Superior temporal gyrus (tissue), 1 donor: Measurements from ENCODE around the gene PAX5.
A peak's percentile ranks its signal among the peaks of the same experiment; 100 is the strongest.
"Not testable (repeated sequence)": the region's sequence is repeated elsewhere in the genome, so short reads cannot be mapped to it uniquely, and the experiment has no call there.

ENCODE experiments used
- DNase-seq: peaks from one replicate; pipeline ENCODE4 v3.0.0-alpha.2; 2016; ENCODE audit errors: extremely low spot score

Gene PAX5

DNA sequence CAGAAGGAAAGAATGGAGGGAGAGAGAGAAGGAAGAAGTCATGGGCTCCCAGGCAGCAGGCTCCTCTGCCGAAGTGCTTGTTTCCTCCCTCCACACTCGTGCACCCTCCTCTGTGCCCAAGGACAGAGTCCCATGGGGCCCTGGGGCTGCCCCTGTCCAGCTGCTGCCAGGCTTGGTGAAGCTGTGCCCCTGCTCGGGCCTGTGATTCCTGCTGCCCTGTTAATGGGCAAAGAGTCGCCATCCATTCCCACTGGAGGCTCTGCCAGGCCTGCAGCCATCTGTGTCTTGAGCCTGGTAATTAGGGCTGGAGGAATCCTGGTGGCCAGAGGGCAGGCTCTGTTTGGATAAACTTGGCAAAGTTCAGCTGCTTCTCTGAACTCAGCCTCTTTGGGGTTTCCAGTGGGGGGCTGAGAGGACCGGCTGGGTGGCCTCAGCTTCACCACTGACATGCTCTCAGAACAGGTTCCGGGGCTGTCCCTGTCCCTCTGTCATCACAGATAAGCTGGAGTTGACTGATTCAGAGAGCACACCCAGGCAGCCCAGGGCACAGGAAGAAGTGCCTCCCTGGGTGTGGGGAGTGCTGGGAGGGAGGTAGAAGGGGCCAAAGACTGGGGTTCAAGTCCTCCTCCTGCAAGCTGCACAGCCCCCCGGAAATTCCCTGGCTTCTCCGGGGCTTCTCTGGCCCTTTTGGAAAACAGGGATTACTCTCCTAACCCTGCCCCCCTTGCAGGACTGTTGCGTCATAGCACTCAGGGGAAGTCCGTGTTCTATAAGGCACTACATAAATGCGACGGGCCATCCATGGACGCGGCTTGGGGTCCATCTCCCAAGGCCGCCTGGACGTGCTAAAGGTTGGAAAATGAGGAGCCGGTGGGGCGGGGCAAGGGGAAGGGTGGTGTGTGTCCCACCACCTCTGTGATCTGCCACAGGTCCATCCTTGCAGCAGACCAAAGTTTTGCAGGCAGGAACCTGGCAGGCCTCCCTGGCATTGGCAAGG is 154.8 kb downstream of the PAX5 start:
- DNase-seq: no peak

DNA sequence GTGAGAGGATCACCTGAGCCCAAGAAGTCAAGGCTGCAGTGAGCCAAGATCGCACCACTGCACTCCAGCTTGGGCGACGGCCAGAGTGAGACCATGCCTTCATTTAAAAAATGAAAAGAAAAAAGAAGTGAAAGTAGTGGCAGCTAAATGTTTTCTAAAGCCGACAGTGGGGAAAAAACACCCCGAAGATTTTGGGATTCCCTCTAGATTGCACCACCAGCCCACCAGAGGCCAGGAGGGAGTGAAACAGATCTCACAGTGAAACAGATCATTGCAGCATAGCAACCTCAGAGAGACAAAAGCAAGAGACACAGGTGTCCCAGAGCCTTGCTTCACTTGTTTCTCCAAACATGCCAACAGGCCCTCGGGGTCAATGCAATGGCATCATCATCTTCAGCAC is 156.8 kb downstream of the PAX5 start:
- DNase-seq: no peak

DNA sequence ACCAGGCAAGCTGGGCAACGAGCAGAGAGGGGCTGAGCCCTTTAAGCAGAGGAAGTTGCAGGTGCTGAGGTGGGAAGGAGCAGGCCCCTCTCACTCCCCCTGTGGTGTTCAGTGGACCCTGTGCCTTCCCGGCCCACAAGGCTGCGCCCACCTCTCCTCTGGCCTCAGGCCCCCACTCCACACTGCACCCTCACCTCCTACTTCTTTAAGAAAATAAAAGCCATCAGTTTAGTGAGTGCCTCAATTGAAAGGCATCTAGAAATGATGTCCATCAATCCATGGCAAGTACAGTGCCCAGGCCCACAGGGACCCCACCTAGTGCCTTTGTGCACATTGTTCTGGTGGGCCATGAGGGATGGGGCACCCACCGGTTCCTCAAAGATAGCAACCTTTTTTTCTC is 158.0 kb downstream of the PAX5 start:
- DNase-seq: no peak

DNA sequence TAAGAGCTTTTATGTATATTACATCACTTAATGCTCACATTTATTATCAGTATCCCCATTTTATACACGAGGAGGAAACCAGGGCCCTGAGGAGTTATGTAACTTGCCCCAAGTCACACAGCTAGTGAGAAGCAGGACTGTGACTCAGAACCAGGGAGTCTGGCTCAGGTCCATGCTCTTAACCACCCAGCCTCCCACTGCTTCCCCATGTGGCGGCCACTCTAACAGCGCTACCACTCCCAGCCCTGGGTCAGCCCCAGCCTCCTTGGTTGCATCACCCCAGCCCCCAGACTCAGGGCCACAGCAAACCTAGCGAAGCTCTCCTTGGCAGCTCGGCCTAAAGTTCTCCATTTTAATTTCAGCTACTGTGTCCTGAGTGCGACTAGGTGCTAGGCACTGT is 159.1 kb downstream of the PAX5 start:
- DNase-seq: no peak

DNA sequence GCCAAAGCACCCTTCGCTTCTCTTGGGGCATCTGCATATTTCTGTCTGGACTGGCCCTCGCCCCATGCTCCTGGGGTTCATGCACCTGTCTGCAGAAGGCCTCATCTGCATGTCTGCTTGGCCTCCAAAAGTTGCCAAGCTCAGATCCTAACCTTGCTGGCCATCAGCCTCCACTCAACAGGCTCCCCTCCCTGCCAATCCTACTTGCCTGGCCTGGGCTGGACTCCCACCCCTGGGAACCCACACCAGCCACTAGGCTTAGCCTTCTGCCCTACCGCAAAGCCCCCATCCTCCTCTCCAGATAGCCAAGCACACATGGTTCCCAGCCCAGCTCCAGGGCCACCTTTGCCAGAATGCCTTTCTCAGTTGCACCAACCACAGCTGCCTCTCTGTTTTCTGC is 159.8 kb downstream of the PAX5 start:
- DNase-seq: no peak

DNA sequence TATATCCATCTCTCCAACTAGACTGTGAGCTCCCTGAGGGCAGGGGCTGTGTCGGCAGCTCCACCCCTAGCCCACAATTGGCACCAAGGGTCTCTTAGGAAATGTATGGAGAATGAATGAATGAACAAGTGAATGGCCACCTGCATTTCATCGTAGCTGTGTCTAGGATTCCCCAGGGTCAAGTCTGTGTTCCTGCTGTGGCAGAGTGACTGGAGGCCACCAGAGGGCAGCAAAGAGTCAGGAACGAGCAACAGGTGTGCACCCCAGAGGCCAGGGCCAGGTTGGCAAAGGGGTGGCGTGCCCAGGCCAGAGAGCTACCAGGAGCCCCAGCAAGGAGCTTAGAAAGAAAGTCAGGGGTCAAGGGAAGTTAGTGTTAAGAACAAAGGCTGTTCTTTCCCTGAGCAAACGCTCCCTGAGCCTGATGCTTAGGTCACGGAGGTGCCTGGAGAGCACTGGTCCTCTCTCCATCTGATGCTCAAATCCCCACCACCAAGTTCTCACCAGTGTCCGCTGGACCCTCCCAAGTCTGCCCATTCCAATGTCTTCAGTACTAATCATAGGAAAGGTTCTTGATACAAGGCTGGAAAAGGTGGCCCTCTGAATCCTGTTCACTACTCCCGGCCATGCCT is 160.7 kb downstream of the PAX5 start:
- DNase-seq: peak; percentile 58

DNA sequence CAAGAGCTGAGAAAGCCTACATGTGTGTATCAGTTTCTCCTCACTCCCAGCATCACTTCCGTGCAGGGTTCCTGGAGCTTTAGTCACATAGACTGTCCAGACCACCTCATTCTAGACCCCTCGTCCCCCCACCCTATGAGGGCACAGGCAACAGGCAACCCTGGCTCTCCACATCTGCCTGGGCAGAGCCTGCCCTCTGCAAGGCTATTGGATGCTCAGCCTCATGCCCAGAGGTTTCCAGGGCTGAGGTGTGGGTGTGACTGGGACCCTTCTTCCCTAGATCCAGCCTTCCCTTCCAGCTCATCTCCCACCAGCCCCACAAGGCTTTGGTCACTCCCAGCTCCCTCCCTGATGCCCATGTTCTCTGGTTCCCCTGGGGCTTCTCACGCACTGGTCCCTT is 161.4 kb downstream of the PAX5 start:
- no peak for DNase-seq

DNA sequence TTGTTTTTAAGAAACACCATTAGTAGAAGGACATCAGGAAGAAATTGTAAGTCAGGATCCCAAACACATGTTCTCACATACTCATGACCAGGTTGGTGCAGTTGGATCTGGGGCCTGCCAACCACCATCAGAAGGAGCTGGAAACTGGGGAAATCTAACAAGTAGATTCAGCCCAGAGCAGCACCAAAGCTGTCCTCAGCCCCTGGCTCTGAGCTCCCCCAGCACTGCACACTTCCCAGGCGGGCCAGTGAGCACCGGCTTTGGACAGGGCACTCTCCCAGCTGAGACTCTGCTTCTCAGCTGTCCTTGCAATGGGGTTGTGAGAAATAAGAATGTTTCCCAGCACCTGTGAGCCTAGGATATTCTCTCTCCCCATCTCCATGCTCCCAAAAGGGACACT is 162.5 kb downstream of the PAX5 start:
- no peak for DNase-seq

DNA sequence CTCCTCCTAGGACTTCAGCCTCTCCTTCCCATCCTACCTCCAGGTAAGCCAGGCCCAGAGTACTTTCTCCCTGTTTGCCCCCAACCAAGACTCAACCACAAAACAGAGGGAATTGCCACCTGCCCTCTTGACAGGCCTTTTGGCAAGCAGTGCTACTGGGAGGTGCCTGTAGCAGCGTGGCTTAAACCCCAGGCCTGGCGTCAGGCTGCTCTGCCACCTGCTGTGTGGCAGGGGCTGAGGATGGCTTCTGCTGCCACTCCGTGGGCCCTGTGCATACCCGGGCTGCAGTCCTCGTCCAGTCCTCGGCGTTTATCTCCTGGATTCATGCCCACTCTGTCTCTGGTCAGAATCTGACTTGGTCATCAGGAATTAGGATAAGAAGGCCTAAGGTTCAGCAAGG is 163.1 kb downstream of the PAX5 start:
- DNase-seq: no peak

DNA sequence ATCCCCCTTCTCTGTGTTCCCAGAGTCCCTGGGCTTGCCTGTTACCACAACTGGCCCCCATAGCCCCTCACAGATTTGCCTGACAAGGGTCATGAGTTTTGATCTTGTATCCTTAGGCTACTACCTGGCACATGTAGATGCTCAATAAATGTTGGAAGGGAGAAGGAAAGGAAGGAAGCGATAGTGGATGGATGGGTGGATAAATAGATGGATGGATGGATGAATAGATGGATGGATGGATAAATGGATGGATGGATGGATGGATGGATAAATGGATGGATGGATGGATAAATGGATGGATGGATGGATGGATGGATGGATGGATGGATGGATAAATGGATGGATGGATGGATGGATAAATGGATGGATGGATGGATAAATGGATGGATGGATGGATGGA is 164.5 kb downstream of the PAX5 start:
- not testable (repeated sequence) for DNase-seq

DNA sequence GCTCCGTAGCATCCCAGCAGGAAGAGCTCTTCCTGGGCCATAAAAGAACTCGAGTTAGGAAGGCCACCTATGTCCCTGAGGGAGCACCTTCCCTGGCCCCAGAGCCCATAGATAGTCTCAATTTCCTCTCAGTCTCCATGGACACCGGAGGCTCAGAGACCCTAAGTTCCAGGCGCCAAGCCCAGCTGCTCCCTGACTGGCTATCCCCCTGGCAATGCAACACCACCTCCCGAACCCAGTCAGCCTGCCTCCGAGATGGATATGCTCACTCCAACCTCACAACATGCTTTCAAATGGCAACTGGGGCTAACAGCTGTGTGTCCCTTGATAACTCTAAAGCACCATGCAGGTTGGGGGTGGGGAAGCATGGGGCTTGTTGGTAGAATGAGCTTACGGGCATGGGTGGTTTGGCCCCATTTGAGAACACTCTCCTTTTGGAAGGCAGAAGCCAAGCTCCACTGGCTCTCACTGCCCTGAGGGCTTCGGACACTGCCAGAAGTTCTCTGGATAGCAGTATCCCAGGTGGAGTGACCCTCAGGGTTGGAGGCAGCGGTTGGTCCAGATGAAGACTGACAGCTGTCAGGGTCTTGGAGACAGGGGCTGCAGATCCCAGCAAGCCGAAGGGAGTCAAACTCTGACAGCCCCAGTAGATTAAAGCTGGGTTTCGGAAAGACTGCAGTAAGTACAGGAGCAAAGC is 165.3 kb downstream of the PAX5 start:
- DNase-seq: no peak

DNA sequence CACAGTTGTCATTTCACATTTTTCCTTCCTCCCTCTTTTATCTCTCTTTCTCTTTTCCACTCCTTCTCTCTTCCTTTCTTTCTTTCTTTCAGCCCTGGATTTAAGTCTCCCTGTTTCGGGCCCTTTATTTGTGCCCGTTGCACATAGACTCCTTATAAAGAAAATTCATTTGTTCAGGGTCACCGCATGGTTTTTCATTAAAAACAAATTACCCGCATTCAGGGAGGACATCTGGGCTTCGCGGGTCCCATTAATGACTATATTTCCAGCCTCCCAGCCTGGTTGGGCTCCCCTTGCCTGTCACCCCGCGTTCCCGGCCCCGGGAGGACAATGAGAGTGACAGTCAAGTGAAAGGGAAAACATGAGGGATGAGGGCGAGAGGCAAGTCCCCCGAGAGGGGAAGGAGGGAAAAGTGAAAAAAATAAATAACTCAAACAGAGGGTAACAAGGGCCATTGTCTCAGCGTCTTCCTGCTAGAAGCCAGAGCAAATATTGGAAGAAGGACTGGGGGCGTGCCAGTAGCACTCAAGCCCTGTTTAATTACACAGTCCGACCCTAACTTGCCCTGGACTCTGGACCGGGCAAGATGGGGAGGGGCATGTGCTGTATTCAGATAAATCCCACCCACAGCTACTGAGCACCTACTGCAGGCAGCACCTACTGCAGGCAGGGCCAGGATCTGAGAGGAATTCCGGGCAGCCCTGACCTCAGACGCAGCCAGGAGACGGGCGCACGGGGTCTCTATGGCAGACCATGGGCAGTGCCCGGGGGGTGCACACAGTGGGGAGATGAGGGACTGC is 166.2 kb downstream of the PAX5 start:
- no peak for DNase-seq

DNA sequence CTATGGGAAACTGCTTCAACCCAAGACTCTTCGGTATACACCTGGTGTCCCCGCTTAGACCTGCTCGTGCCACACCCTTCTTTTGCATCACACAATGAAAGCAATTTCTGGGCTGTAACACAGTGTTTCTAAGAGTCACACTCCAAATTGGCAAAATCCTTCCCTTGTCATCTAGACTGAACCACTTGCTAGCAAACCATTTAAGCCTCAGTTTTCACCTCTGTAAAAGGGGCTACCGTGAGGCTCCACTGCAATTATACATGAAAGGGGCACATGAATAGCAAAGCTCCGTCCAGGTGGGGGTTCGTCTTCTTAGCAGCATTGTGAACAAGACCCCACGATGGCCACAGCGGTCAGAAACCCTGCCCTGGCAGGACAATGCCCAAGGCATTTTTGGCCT is 166.8 kb downstream of the PAX5 start:
- no peak for DNase-seq

DNA sequence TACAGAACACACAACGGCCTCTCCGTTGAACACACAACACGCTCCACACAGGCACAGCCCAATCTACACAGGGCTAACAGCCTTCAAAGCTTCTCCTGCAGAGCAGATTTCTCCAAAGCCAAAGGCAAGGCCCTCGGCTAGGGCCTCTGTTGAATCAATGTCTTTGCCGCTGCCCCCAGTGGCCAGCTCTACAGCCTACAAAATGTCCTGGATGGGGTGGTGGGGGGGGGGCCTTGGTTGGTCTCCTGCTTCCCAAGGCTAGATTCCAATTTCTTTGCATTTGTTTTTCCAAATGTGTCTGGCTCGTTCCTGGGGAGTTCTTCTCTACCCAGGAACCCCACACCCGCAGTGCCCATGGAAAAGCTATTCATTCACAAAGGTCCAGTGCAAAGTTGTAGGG is 167.2 kb downstream of the PAX5 start:
- DNase-seq: no peak

DNA sequence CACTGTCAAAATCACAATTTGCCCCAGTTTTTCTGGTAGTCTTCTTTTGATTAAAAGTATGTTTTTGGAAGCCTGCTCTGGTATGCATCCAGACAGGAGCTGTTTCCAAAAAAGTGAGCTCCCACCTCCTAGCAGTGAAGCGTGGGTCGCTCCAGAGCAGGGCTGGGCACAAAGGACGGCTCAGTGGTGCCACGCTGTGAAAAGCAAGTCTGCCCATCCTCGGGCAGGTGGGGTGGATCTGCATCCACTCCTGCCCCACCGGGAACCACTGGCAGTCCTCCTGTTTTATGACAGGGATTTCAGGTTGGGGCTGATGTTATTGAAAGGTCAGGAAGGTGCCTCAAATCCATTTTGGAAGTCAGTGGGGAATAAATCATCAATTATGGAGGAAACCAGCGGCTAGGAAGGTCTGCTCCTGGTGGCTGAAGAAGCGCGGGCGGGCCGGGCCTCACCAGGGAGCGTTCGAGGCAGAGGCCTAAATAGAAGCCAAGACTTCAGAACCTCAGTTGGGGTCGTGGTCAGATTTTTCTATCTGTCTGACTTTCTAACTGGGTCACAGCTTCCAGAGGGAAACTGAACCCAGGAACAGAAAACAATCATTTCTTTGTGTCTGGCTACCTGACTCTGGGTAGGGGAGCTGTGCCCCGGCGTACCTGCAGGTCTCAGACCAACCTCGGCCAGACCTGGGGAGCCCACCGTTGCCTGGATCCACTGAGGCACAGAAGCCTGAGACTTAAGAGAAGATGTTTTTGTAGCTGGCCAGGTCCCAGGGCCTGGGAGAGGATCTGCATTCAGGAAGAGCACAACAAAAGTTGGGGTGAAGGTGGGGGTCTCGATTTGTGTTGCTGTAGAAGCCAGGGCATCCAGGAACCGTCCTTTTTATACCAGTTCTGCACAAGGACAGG is 168.1 kb downstream of the PAX5 start:
- DNase-seq: no peak

DNA sequence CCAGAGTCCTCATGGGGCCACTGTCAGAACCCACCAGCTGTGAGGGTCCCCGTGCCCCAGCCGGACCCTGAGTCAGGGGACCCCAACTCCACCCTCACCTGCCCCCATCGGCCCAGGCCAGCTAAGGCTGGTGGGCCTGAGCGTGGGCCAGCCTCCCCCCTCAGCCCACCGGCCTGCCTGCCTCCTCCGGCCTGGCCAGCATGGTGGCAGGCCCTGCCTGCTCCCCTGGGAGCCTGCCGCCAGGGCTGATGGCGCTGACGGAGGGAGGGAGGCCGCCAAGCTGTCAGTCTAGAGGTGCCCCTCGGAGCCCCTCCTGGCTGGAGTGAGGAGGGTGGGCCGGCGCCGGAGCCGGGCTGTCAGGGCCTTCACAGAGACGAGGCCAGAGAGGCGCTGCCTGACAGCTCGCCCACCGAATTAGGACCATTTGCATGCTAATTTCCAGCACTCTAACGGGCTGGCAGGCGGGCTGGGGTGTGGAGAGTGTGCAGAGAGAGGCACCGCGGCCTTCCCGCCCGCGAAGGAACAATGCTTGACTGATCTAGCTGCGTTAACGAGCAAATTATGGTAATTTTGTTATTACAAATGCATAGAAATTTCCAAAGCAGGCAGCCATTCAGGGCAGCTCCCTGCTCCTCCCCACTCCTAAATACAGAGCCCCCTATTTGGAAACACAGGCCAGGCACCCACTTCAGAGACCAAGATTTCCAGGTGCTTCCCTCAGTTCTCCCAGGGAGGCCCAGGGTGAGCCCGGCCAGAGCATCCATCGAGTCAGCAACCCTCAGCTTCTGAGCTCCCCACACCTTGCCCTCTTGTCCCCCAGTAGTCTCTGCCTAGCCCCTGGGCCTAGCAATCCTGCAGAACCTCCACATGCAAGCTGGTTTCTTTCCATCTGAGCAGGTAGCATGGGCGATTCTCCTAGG is 169.3 kb downstream of the PAX5 start:
- no peak for DNase-seq

DNA sequence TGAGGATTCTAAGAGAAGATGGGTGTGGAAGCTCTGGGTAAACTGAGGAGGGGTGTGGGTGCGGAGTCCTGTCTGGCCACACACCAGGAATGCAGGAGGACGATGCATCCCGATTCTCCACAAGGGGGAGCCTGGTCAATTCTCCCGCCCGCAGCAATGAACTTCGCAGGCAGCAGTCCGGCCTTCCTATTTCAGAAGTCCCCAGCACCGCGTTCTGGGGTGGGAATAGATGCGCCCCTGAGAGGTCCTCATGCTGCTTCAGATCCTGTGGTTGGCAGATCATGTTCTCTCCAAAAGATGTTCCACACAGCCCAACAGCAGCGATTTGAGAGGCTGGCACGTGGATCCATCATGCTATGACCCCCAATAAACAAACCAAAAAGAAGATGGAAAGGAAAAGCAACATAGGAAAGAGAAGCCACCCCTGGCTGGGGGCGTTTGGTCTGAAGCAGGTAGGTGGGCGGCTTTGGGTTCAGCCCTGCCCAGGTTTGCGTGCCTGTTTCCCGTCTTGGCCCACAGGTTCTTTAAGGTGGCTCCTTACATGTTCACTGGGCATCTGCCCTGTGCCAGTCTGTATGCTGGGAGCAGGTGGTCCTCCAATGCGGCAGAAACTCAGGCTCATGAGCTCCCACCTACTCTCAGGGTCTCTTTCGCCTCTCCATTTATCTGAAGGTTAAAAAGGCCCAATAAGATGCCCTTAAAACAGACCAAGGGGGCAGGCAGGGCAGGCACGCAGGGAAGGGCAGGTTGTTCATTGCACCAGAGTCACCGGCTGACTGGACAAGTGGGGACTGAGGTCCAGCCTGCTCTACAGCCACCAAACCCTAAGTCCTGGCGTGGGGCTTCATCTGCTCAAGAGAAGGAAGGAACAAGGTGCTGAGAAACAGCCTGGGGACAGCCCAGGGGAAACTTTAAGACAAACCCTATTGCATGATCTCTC is 171.6 kb downstream of the PAX5 start:
- DNase-seq: peak; percentile 70

DNA sequence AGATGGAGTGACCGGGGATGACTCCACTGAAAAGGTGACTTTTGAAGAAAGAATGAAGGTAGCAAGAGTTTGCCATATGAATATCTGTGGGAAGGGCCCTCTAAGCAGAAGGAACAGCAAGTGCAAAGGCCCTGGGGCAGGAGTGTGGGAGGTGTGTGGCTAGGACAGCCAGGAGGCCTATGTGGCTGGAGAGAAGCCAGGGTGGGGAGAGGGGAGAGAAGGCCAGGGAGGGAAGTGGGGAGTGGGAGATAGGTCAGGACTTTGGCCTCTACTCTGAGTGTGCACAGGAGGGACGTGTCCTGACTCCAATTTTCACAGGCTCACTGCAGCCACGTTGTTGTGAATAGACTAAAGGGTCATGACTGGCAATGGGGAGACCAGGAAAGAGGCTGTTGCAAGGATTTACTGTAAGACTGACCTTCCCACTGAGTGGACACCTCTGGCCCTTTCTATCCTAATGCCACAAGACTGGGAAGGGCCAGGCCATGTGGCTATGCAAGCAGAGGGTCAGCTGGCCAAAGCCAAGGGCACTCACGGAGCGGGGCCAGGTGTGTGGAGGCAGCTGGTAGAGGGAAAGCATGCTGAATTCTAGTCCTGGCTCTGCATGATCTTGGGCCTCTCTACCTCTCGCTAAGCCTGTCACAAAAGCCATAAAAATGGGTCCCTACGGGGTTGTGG is 172.4 kb downstream of the PAX5 start:
- DNase-seq: no peak
